ENCODE results near the gene MYD88. TPM values are rescaled to one million over a fixed set of nuclear protein-coding genes. Genes with fewer than 3 reads are reported as not detected.

MYD88 gene
- total and polyA plus RNA-seq, 7 donors: 27.8 to 74.0 (median 39.7) TPM

- Histone ChIP-seq H3K9me3 (no peaks in the 10 kb centered on the region), H3K4me1 (no peaks in the 10 kb centered on the region), H3K27ac (no peak overlapping the region), H3K27me3 (peaks cover 0 to 3% (median 0%) of the 10 kb centered on the region in 3 donors), H3K36me3 (no peaks in the 10 kb centered on the region), H3K4me3 (no peak overlapping the region)
- WGBS, 2 donors: 85 to 88% methylated on average over 6 of the region's 6 CpGs
- no peak for TF ChIP-seq POLR2A (IDR thresholded peaks at IDR 0.05)
- no peak for TF ChIP-seq CTCF (IDR thresholded peaks at IDR 0.05)
- no peak for TF ChIP-seq POLR2AphosphoS5 (IDR thresholded peaks at IDR 0.05)
- no peak for TF ChIP-seq EP300 (IDR thresholded peaks at IDR 0.05)
- no peak for DNase-seq
- intact Hi-C loops (cut with DNase I): no loop called here
Observed at GRCh38 chr3:38101811-38102443, 36.5 kb upstream of the MYD88 start.

GRCh38 chr3:38102444-38102814, 36.0 kb upstream of the MYD88 start:
- TF ChIP-seq POLR2A (IDR thresholded peaks at IDR 0.05) (no peak), EP300 (IDR thresholded peaks at IDR 0.05) (no peak), CTCF (IDR thresholded peaks at IDR 0.05) (no peak), POLR2AphosphoS5 (IDR thresholded peaks at IDR 0.05) (no peak)
- Histone ChIP-seq H3K27me3 (peaks cover 0 to 3% (median 0%) of the 10 kb centered on the region in 3 donors), H3K9me3 (no peaks in the 10 kb centered on the region), H3K27ac (no peak overlapping the region), H3K36me3 (no peaks in the 10 kb centered on the region), H3K4me1 (no peaks in the 10 kb centered on the region), H3K4me3 (no peak overlapping the region)
- 59 to 66% methylated on average over 1 of the region's 1 CpG for WGBS, 2 donors
- intact Hi-C loops (cut with DNase I): no loop called here
- DNase-seq: no peak

GRCh38 chr3:38105525-38105924, 32.9 kb upstream of the MYD88 start:
- no peak overlapping the region for H3K27ac ChIP-seq
- intact Hi-C loops (cut with DNase I): no loop called here
- H3K4me1 ChIP-seq: no peaks in the 10 kb centered on the region
- DNase-seq: no peak
- H3K9me3 ChIP-seq: no peaks in the 10 kb centered on the region
- H3K36me3 ChIP-seq: no peaks in the 10 kb centered on the region
- no peak overlapping the region for H3K4me3 ChIP-seq
- TF ChIP-seq EP300 (IDR thresholded peaks at IDR 0.05): no peak
- no peak for TF ChIP-seq POLR2AphosphoS5 (IDR thresholded peaks at IDR 0.05)
- TF ChIP-seq CTCF (IDR thresholded peaks at IDR 0.05): no peak
- no peak for TF ChIP-seq POLR2A (IDR thresholded peaks at IDR 0.05)
- 53 to 73% methylated on average over 1 of the region's 1 CpG for WGBS, 2 donors
- peaks cover 0 to 3% (median 0%) of the 10 kb centered on the region in 3 donors for H3K27me3 ChIP-seq

- peaks cover 0 to 3% (median 0%) of the 10 kb centered on the region in 3 donors for H3K27me3 ChIP-seq
- peak; percentile 51 for DNase-seq
- intact Hi-C loops (cut with DNase I): no loop called here
Observed at GRCh38 chr3:38107911-38108648, 30.4 kb upstream of the MYD88 start.

More at GRCh38 chr3:38107911-38108648, 30.4 kb upstream of the MYD88 start:
- Histone ChIP-seq H3K36me3 (no peaks in the 10 kb centered on the region), H3K9me3 (no peaks in the 10 kb centered on the region), H3K4me1 (no peaks in the 10 kb centered on the region), H3K4me3 (no peak overlapping the region), H3K27ac (no peak overlapping the region)
- WGBS, 2 donors: 83 to 92% methylated on average over 7 of the region's 7 CpGs
- TF ChIP-seq CTCF (IDR thresholded peaks at IDR 0.05): no peak
- no peak for TF ChIP-seq EP300 (IDR thresholded peaks at IDR 0.05)
- TF ChIP-seq POLR2A (IDR thresholded peaks at IDR 0.05): no peak
- no peak for TF ChIP-seq POLR2AphosphoS5 (IDR thresholded peaks at IDR 0.05)
